Measurements from ENCODE around the gene GNE.
"Not testable (repeated sequence)": the region's sequence is repeated elsewhere in the genome, so short reads cannot be mapped to it uniquely, and the experiment has no call there.

- TF ChIP-seq CTCF (IDR thresholded peaks at IDR 0.05) = peak; percentile 36 to 41 (median 40)
- not testable (repeated sequence) for TF ChIP-seq POLR2A (IDR thresholded peaks at IDR 0.05)
Measured at GRCh38 chr9:36248061-36248460, 10.2 kb downstream of the GNE start.
